Ishikawa (cell line): ENCODE results near the gene MACF1.

ENCODE experiments used
- CREB1 ChIP-seq: IDR thresholded peaks from 2 replicates; pipeline ENCODE4 v1.6.1; 2012; ENCODE audit warnings: low read depth
- FOXM1 ChIP-seq: IDR thresholded peaks from 2 replicates; pipeline ENCODE4 v1.6.1; 2012; ENCODE audit warnings: low read depth, borderline replicate concordance
- RAD21 ChIP-seq: IDR thresholded peaks from 2 replicates; pipeline ENCODE4 v1.6.1; 2012; ENCODE audit warnings: low read depth
- TAF1 ChIP-seq: IDR thresholded peaks from 2 replicates; pipeline ENCODE4 v1.6.1; 2012; ENCODE audit warnings: low read depth, mild to moderate bottlenecking
- TEAD4 ChIP-seq: IDR thresholded peaks from 2 replicates; pipeline ENCODE4 v1.6.1; 2012
- ZBTB7A ChIP-seq: IDR thresholded peaks from 2 replicates; pipeline ENCODE4 v1.6.1; 2012; ENCODE audit warnings: low read depth
- TF ChIP-seq, protein P1 (sequence below): IDR thresholded peaks from 2 replicates; pipeline ENCODE4 v1.6.1; 2012
- TF ChIP-seq, protein P2 (sequence below): IDR thresholded peaks from 2 replicates; pipeline ENCODE4 v1.6.1; 2012
- TF ChIP-seq, protein P3 (sequence below): IDR thresholded peaks from 2 replicates; pipeline ENCODE4 v1.6.1; 2012; ENCODE audit warnings: low read depth, mild to moderate bottlenecking

DNA sequence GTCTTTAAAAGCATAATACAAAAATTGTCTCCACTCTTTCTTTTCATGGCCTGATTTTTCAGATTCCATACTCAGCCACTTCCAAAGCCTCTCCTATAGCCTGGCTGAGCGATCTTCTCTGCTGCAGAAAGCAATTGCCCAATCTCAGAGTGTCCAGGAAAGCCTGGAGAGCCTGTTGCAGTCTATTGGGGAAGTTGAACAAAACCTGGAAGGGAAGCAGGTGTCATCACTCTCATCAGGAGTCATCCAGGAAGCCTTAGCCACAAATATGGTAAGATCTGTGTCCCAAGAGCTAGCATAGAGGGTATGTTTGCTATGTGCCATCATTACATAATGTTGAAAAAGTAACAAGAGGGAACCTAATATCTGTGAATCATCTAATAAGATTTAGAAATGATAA lies 156.2 kb downstream of the MACF1 start:
- TF ChIP-seq CREB1, result no peak
- no peak for TF ChIP-seq TAF1
- TF ChIP-seq, protein P1, sequence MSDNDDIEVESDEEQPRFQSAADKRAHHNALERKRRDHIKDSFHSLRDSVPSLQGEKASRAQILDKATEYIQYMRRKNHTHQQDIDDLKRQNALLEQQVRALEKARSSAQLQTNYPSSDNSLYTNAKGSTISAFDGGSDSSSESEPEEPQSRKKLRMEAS, result no peak
- TF ChIP-seq TEAD4, result no peak
- TF ChIP-seq, protein P2, sequence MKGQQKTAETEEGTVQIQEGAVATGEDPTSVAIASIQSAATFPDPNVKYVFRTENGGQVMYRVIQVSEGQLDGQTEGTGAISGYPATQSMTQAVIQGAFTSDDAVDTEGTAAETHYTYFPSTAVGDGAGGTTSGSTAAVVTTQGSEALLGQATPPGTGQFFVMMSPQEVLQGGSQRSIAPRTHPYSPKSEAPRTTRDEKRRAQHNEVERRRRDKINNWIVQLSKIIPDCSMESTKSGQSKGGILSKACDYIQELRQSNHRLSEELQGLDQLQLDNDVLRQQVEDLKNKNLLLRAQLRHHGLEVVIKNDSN, result no peak
- TF ChIP-seq ZBTB7A, result no peak
- TF ChIP-seq, protein P3, sequence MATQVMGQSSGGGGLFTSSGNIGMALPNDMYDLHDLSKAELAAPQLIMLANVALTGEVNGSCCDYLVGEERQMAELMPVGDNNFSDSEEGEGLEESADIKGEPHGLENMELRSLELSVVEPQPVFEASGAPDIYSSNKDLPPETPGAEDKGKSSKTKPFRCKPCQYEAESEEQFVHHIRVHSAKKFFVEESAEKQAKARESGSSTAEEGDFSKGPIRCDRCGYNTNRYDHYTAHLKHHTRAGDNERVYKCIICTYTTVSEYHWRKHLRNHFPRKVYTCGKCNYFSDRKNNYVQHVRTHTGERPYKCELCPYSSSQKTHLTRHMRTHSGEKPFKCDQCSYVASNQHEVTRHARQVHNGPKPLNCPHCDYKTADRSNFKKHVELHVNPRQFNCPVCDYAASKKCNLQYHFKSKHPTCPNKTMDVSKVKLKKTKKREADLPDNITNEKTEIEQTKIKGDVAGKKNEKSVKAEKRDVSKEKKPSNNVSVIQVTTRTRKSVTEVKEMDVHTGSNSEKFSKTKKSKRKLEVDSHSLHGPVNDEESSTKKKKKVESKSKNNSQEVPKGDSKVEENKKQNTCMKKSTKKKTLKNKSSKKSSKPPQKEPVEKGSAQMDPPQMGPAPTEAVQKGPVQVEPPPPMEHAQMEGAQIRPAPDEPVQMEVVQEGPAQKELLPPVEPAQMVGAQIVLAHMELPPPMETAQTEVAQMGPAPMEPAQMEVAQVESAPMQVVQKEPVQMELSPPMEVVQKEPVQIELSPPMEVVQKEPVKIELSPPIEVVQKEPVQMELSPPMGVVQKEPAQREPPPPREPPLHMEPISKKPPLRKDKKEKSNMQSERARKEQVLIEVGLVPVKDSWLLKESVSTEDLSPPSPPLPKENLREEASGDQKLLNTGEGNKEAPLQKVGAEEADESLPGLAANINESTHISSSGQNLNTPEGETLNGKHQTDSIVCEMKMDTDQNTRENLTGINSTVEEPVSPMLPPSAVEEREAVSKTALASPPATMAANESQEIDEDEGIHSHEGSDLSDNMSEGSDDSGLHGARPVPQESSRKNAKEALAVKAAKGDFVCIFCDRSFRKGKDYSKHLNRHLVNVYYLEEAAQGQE, result no peak
- no peak for TF ChIP-seq FOXM1
- TF ChIP-seq RAD21, result no peak
